OCI-LY7 (cell line): ENCODE data around the gene TCF25.

Experiments
- EZH2phosphoT487 ChIP-seq: fragments of 200-600 bp; sonication (generic); IDR thresholded peaks from 2 replicates; pipeline ENCODE4 v1.6.1; 2018; ENCODE audit warnings: low read depth, borderline replicate concordance, mild to moderate bottlenecking, mixed run types, antibody characterized with exemption, low read length, moderate library complexity, mixed read lengths
- TF ChIP-seq, protein P1 (sequence below): fragments of 200-600 bp; sonication (generic); conservative IDR thresholded peaks from 2 replicates; pipeline ENCODE4 v1.5.1; 2014; ENCODE audit warnings: mild to moderate bottlenecking, antibody characterized with exemption, low read length, moderate library complexity, mixed read lengths

DNA sequence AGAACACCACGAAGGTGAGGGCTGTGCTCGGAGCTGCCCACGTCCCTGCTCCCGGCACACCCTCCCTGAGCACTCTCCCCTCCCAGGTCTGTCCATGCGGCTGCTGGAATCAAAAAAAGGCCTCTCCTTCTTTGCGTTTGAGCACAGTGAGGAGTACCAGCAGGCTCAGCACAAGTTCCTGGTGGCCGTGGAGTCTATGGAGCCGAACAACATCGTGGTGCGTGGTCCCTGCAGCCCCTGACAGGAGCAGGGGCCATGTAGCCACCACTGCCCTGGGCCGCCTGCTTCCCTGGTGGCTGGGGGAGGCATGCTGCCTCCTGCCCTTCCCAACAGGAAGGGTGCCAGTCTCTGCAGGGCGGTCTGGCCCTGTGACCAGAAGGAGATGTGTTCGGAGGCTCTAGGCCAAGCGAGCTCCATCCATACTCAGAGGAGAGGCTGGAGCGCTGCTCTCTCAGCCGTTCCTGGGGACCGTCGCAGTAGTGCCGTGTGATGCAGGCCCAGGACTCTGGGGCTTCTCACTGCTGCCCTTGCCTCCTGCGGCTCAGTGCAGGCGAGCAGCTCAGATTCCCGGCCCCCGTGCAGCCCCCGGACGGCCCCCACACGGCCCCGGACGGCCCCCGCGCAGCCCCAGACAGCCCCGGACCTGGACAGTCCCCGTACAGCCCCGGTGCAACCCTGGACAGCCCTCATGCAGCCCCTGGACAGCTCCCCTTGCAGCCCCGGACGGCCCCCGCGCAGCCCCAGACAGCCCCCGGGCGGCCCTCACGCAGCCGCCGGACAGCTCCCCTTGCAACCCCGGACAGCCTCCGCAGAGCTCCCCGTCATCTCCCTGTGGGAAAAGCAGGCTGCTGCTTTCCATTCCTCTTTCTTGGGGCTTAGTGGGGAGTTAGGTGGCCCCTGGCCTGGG lies 20.5 kb downstream of the TCF25 start:
- TF ChIP-seq, protein P1, sequence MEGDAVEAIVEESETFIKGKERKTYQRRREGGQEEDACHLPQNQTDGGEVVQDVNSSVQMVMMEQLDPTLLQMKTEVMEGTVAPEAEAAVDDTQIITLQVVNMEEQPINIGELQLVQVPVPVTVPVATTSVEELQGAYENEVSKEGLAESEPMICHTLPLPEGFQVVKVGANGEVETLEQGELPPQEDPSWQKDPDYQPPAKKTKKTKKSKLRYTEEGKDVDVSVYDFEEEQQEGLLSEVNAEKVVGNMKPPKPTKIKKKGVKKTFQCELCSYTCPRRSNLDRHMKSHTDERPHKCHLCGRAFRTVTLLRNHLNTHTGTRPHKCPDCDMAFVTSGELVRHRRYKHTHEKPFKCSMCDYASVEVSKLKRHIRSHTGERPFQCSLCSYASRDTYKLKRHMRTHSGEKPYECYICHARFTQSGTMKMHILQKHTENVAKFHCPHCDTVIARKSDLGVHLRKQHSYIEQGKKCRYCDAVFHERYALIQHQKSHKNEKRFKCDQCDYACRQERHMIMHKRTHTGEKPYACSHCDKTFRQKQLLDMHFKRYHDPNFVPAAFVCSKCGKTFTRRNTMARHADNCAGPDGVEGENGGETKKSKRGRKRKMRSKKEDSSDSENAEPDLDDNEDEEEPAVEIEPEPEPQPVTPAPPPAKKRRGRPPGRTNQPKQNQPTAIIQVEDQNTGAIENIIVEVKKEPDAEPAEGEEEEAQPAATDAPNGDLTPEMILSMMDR = no peak
- no peak for TF ChIP-seq EZH2phosphoT487
